OCI-LY3 (cell line): ENCODE results near the gene INSYN2A.

Experiments used
- CTCF ChIP-seq: fragments of 200-600, 300-600 bp; sonication (generic); IDR thresholded peaks from 2 replicates; pipeline ENCODE4 v1.5.1; 2014; ENCODE audit warnings: antibody characterized with exemption, low read length, low read depth
- EZH2phosphoT487 ChIP-seq: fragments of 200-600 bp; shearing (Covaris generic); IDR thresholded peaks from 2 replicates; pipeline ENCODE4 v1.6.1; 2018; ENCODE audit warnings: antibody characterized with exemption, mixed run types, low read depth

DNA sequence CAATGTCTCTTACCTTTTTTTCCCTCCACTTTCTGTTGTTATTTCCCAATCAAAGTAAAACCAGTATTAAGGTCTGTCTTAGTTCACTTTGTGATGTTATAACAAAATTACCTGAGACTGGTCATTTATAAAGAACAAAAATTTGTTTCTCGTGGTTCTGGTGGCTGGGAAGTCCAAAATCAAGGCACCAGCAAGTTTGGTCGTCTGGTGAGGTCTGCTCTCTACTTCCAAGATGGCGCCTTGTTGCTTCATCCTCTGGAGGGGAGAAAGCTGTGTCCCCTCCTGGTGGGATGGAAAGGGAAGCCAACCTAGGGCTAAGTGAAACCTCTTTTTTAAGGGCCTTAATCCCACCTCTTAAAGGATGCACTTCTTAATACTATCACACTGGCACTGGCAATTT, 22.3 kb upstream of the INSYN2A start:
- no peak for TF ChIP-seq CTCF
- no peak for TF ChIP-seq EZH2phosphoT487
